Chondrocyte (in vitro differentiated cells): ENCODE measurements around the gene GPT2. TPM values are rescaled to one million over a fixed set of nuclear protein-coding genes. Genes with fewer than 3 reads are reported as not detected.

Experiments used
- DNase-seq: peaks from one replicate; pipeline ENCODE4 v3.0.0; 2021; ENCODE audit warnings: mixed read lengths, low spot score
- H3K27ac Mint-ChIP-seq: one replicate; pipeline ENCODE4 v1.8.0; 2021; ENCODE audit warnings: mild to moderate bottlenecking, moderate library complexity, mixed read lengths; ENCODE audit not compliant: unreplicated experiment
- H3K27me3 Mint-ChIP-seq: 2 replicates; pipeline ENCODE4 v1.8.0; 2021; ENCODE audit warnings: low read depth, mixed read lengths
- H3K36me3 Mint-ChIP-seq: 2 replicates; pipeline ENCODE4 v1.8.0; 2021; ENCODE audit warnings: low read depth, mixed read lengths
- H3K4me1 Mint-ChIP-seq: 2 replicates; pipeline ENCODE4 v1.8.0; 2021; ENCODE audit warnings: low read depth, mild to moderate bottlenecking, mixed read lengths
- H3K4me3 Mint-ChIP-seq: one replicate; pipeline ENCODE4 v1.8.0; 2021; ENCODE audit warnings: mild to moderate bottlenecking, moderate library complexity, mixed read lengths; ENCODE audit not compliant: unreplicated experiment
- H3K9me3 Mint-ChIP-seq: 2 replicates; pipeline ENCODE4 v1.8.0; 2021; ENCODE audit warnings: low read depth, mixed read lengths
- total RNA-seq: library from RNA; stranded (reverse); gene quantifications from 3 replicates; pipeline ENCODE4 v1.2.1, GENCODE V29; 2021
- TF ChIP-seq, protein P1 (sequence below): fragments of 200-600 bp; sonication (generic); IDR thresholded peaks from 2 replicates; pipeline ENCODE4 v1.5.0; 2021; ENCODE audit warnings: antibody characterized with exemption, mild to moderate bottlenecking, moderate library complexity

GPT2 gene
- total RNA-seq, 1 donor from 2014 or later: 59.6 TPM

- DNase-seq: no peak
- H3K9me3 Mint-ChIP-seq: no peaks in the 10 kb centered on the region
- H3K36me3 Mint-ChIP-seq: peaks cover 33% of the 10 kb centered on the region
- TF ChIP-seq, protein P1, sequence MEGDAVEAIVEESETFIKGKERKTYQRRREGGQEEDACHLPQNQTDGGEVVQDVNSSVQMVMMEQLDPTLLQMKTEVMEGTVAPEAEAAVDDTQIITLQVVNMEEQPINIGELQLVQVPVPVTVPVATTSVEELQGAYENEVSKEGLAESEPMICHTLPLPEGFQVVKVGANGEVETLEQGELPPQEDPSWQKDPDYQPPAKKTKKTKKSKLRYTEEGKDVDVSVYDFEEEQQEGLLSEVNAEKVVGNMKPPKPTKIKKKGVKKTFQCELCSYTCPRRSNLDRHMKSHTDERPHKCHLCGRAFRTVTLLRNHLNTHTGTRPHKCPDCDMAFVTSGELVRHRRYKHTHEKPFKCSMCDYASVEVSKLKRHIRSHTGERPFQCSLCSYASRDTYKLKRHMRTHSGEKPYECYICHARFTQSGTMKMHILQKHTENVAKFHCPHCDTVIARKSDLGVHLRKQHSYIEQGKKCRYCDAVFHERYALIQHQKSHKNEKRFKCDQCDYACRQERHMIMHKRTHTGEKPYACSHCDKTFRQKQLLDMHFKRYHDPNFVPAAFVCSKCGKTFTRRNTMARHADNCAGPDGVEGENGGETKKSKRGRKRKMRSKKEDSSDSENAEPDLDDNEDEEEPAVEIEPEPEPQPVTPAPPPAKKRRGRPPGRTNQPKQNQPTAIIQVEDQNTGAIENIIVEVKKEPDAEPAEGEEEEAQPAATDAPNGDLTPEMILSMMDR: no peak
- no peak overlapping the region for H3K27ac Mint-ChIP-seq
- H3K4me1 Mint-ChIP-seq: no peaks in the 10 kb centered on the region
- H3K27me3 Mint-ChIP-seq: no peaks in the 10 kb centered on the region
- no peak overlapping the region for H3K4me3 Mint-ChIP-seq
Measured at GRCh38 chr16:46915483-46916025, 31.4 kb downstream of the GPT2 start.

DNA sequence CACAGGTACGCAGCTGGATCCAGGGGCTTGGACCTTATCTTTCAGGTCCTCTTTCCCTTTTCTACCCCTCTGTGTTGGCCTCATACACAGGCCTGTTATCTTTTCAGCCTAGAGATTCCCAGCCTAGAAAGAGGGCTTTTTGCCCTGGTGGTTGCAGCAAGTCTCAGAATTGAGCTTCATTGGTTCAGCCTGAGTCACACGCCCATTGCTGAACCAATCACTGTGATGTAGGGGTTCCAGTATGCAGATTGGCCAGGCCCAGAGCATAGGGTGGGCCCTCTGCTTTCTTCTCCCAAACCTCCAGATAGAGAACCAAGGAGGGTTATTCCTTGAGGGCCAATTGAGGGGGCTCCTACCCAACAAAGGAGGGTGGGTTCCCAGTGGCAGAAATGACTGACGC, 32.8 kb downstream of the GPT2 start:
- no peak for DNase-seq
- peaks cover 29% of the 10 kb centered on the region for H3K36me3 Mint-ChIP-seq
- no peaks in the 10 kb centered on the region for H3K9me3 Mint-ChIP-seq
- H3K4me3 Mint-ChIP-seq: no peak overlapping the region
- H3K4me1 Mint-ChIP-seq: no peaks in the 10 kb centered on the region
- TF ChIP-seq, protein P1: no peak
- H3K27me3 Mint-ChIP-seq: no peaks in the 10 kb centered on the region
- H3K27ac Mint-ChIP-seq: no peak overlapping the region

GRCh38 chr16:46918400-46918799, 34.2 kb downstream of the GPT2 start:
- TF ChIP-seq, protein P1: no peak
- H3K27ac Mint-ChIP-seq: no peak overlapping the region

DNA sequence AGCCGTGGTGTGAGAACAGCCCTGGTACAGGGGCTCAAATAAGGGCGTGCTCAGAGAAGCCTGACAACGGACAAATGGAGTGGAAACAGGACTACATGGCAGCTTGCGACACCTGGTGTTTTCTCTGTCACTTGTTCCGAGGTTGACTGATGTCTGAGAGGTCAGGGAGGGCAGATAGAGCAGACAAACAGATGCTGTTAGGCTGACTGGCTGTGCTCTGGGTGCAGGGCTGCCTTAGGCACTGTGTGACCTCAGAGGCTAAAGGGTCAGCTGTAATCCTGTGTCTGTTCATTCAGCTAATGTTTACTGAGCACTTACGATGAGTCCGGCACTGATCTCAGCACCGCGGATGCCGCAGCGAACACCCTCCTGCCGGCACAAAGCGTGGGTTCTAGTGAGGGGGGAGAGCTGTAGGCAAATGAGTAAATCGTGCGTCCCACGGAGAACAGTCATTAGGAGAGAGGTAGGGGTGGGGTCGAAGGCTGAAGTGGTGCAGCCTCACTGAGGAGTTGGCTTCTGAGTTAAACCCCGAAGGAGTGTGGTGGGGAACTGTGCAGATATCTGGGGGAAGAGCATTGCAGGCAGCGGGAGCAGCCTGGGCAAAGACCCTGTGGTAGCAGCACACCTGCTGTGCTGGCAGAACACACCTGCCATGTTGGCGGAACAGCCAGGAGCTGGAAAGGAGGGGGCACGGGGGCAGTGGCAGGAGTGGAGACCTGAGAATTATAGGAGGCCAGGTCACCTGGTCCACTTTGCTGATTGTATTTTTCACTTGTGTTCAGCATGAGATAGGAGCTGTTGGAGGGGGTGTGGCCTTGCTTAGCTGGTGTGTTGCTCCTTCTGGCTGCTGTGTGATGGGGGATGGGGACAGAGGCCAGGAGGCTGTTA, 35.0 kb downstream of the GPT2 start:
- DNase-seq: no peak
- Mint-ChIP-seq H3K36me3 (peaks cover 45% of the 10 kb centered on the region), H3K4me1 (no peaks in the 10 kb centered on the region), H3K4me3 (no peak overlapping the region), H3K9me3 (no peaks in the 10 kb centered on the region), H3K27me3 (no peaks in the 10 kb centered on the region), H3K27ac (peak overlapping the region; percentile 10)
- TF ChIP-seq, protein P1: no peak

More at GRCh38 chr16:46918400-46918799, 34.2 kb downstream of the GPT2 start:
- Mint-ChIP-seq H3K4me3 (no peak overlapping the region), H3K27me3 (no peaks in the 10 kb centered on the region), H3K9me3 (no peaks in the 10 kb centered on the region), H3K36me3 (peaks cover 38% of the 10 kb centered on the region), H3K4me1 (no peaks in the 10 kb centered on the region)
- DNase-seq: no peak

DNA sequence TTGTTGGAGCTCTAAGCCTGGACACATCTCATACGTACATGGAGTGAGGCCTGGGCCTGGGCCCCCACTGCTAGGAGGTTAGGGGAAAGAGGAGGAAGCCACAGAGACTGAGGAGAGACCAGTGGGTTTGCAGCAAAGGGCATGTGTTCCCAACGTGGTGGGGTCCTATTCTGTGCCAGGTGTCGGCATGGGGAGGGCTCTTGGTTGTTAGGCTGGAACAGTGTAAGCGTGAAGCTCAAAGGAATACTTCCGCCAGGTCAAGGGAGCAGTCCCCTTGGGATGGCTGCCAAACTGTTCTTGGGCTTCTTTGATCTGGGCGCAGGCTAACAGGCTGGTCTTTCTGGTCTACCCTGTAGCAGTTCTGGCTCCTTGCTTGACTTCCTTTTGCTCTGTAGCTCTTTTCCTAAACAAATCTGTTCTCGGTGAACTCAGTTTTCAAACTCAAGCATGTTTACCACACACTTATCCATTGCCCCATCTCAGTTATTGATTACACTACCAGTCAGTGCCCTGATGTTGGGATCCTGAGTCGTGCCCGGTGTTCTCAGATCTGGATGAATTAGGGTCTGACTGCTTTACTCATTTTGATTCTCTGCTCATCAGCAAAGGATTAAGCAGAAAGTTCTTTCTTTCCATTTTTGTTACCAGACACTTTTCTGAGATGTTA, 36.4 kb downstream of the GPT2 start:
- H3K36me3 Mint-ChIP-seq: peaks cover 41% of the 10 kb centered on the region
- TF ChIP-seq, protein P1: no peak
- DNase-seq: no peak
- H3K9me3 Mint-ChIP-seq: no peaks in the 10 kb centered on the region
- H3K27ac Mint-ChIP-seq: no peak overlapping the region
- H3K27me3 Mint-ChIP-seq: no peaks in the 10 kb centered on the region
- no peaks in the 10 kb centered on the region for H3K4me1 Mint-ChIP-seq
- H3K4me3 Mint-ChIP-seq: no peak overlapping the region
